Measurements from ENCODE around the gene DGKA. TPM values are rescaled to one million over a fixed set of nuclear protein-coding genes. Genes with fewer than 3 reads are reported as not detected.
"Not testable (repeated sequence)": the region's sequence is repeated elsewhere in the genome, so short reads cannot be mapped to it uniquely, and the experiment has no call there.

Gene DGKA
- total RNA-seq, 2 donors from 2014 or later: 7.3 to 22.8 TPM

DNA sequence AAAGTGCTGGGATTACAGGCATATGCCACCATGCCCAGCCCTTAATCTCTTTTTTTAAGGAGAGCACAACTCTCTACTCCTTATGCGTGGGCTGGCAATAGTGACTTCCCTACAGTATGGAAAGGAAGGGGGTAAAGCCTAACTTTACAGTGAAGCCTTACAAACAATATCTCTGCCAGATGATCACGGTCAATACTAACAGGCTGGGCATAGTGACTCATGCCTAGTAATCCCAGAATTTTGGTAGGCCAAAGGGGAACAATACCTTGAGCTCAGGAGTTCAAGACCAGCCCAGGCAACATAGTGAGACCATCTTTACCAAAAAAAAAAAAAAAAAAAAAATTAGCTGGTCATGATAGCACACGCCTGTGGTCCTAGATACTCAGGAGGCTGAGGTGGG lies 8.8 kb upstream of the DGKA start:
- Histone ChIP-seq H3K36me3 (no peaks in the 10 kb centered on the region), H3K4me1 (peaks cover 0 to 13% of the 10 kb centered on the region in 2 donors), H3K9me3 (no peaks in the 10 kb centered on the region), H3K27me3 (no peaks in the 10 kb centered on the region), H3K27ac (no peak overlapping the region), H3K4me3 (no peak overlapping the region)
- TF ChIP-seq, protein P1, sequence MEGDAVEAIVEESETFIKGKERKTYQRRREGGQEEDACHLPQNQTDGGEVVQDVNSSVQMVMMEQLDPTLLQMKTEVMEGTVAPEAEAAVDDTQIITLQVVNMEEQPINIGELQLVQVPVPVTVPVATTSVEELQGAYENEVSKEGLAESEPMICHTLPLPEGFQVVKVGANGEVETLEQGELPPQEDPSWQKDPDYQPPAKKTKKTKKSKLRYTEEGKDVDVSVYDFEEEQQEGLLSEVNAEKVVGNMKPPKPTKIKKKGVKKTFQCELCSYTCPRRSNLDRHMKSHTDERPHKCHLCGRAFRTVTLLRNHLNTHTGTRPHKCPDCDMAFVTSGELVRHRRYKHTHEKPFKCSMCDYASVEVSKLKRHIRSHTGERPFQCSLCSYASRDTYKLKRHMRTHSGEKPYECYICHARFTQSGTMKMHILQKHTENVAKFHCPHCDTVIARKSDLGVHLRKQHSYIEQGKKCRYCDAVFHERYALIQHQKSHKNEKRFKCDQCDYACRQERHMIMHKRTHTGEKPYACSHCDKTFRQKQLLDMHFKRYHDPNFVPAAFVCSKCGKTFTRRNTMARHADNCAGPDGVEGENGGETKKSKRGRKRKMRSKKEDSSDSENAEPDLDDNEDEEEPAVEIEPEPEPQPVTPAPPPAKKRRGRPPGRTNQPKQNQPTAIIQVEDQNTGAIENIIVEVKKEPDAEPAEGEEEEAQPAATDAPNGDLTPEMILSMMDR (IDR thresholded peaks at IDR 0.05): no peak
- DNase-seq (ENCODE audit: low spot score): no peak

DNA sequence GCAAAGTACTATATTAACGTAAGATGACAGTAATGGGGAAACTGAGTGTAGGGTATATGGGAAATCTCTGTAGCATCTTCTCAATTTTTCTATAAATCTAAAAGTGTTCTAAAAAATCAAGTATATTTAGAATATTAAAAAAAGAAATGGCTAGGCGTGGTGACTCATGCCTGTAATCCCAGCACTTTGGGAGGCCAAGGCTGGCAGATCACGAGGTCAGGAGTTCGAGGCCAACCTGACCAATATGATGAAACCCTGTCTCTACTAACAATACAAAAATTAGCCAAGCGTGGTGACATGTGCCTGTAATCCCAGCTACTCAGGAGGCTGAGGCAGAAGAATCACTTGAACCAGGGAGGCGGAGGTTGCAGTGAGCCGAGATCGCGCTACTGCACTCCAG lies 7.3 kb upstream of the DGKA start:
- not testable (repeated sequence) for H3K27me3 ChIP-seq; H3K36me3 ChIP-seq; H3K9me3 ChIP-seq; H3K4me3 ChIP-seq; H3K27ac ChIP-seq; DNase-seq (ENCODE audit: low spot score)
- peaks cover 0 to 21% of the 10 kb centered on the region in 2 donors for H3K4me1 ChIP-seq

DNA sequence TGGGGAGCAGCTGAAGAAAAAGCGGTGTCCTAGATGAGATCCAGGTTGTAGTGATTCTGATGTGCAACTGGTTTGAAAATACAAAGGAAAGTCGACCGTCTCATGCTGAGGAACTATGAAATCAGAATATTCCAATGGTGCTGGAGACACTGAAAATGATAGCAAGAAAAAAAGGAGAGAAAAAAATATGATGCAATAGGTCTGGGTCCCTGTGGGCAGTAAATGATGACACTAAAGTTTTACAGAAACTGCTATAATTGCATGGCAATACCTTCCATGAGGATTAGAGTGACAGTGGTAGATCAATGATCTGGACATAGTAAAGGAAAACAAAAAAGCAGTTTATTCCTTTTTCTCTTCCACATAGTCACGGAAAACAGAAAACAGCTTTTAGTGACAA lies 5.6 kb upstream of the DGKA start:
- no peaks in the 10 kb centered on the region for H3K36me3 ChIP-seq
- H3K4me3 ChIP-seq: no peak overlapping the region
- TF ChIP-seq, protein P1 (IDR thresholded peaks at IDR 0.05): no peak
- peaks cover 0 to 32% of the 10 kb centered on the region in 2 donors for H3K4me1 ChIP-seq
- DNase-seq (ENCODE audit: low spot score): no peak
- H3K27ac ChIP-seq: no peak overlapping the region
- no peaks in the 10 kb centered on the region for H3K27me3 ChIP-seq
- H3K9me3 ChIP-seq: no peaks in the 10 kb centered on the region

GRCh38 chr12:55925870-55926737 lies 4.9 kb upstream of the DGKA start:
- no peaks in the 10 kb centered on the region for H3K9me3 ChIP-seq
- TF ChIP-seq, protein P1 (IDR thresholded peaks at IDR 0.05): no peak
- H3K27ac ChIP-seq: peak overlapping the region; percentile 94 to 99
- no peaks in the 10 kb centered on the region for H3K36me3 ChIP-seq
- peak overlapping the region; percentile 78 to 93 for H3K4me3 ChIP-seq
- no peaks in the 10 kb centered on the region for H3K27me3 ChIP-seq
- no peak for DNase-seq (ENCODE audit: low spot score)
- peaks cover 0 to 35% of the 10 kb centered on the region in 2 donors for H3K4me1 ChIP-seq

GRCh38 chr12:55926738-55927587 lies 4.0 kb upstream of the DGKA start:
- Histone ChIP-seq H3K36me3 (no peaks in the 10 kb centered on the region), H3K4me3 (peak overlapping the region; percentile 78 to 93), H3K27me3 (no peaks in the 10 kb centered on the region), H3K27ac (peak overlapping the region; percentile 94 to 99), H3K4me1 (peaks cover 0 to 37% of the 10 kb centered on the region in 2 donors), H3K9me3 (no peaks in the 10 kb centered on the region)
- TF ChIP-seq, protein P1 (IDR thresholded peaks at IDR 0.05): peak; percentile 84 to 90
- peak; percentile 91 for DNase-seq (ENCODE audit: low spot score)
